PFSK-1 (cell line): ENCODE measurements around the gene SFRP5.

Experiments used
- FOXP2 ChIP-seq: optimal IDR thresholded peaks from 2 replicates; pipeline ENCODE3; 2011; ENCODE audit warnings: borderline replicate concordance, control low read depth, inconsistent platforms; ENCODE audit not compliant: insufficient read depth; ENCODE audit errors: extremely low read length, extremely low read depth
- POLR2AphosphoS5 ChIP-seq: IDR thresholded peaks from 2 replicates; pipeline ENCODE4 v1.6.1; 2012; ENCODE audit warnings: low read depth, mild to moderate bottlenecking, control low read depth, low read length, moderate library complexity
- SIN3A ChIP-seq: IDR thresholded peaks from 2 replicates; pipeline ENCODE4 v1.6.1; 2012; ENCODE audit warnings: mild to moderate bottlenecking, low read length, moderate library complexity, borderline replicate concordance; ENCODE audit not compliant: insufficient read depth
- TAF1 ChIP-seq: IDR thresholded peaks from 2 replicates; pipeline ENCODE4 v1.6.1; 2012; ENCODE audit warnings: low read length, control low read depth, borderline replicate concordance; ENCODE audit not compliant: insufficient read depth
- TF ChIP-seq, protein P1 (sequence below), 2 experiments: IDR thresholded peaks; 2 replicates each; pipeline versions ENCODE4 v1.6.1 to v1.8.0; 2011 to 2012; ENCODE audit warnings: low read depth in 2 of 2, low read length in 2 of 2, control low read depth in 1 of 2, inconsistent platforms in 1 of 2, mild to moderate bottlenecking in 1 of 2, moderate library complexity in 1 of 2; ENCODE audit not compliant: insufficient read depth in 1 of 2

SFRP5 gene

DNA sequence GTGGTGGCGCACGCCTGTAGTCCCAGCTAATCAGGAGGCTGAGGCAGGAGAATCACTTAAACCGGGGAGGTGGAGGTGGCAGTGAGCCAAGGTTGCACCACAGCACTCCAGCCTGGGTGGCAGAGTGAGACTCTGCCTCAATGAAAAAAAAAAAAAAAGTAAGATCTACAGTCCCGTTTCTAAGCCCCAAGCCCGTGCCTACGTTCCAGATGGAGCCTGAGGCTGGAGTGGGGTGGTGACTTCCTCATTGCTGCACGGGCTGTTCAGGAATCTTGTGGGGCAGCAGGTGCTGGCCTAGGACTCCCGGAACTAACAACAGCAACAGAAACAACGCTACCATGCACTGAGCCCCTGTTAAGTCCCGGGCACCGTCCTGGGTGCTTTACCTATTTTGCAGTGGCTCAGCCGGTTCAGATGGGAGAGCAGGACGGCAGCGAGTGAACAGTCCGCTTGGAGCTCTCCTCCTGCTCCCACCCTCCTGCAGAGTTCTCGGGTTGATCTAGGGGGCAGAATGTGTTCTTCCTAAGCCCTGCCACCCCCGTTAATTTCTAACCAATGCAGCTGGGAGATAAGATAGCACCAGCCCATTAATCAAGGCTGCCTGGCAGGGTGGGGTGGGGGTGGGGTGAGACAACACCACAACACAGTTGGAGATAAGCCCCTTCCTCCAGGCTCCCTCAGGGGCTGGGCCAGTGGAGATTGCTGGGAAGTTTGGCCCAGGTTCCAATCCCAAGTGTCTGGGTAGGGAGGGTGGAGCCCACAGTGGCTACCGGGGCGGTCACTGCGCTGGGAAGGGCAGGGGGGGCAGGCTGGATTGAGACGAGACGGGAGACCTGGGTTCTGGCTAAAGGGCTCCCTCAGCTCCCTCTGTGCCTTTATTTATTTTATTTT lies 17.0 kb upstream of the SFRP5 start:
- TF ChIP-seq FOXP2 = no peak
- TF ChIP-seq TAF1 = no peak
- TF ChIP-seq SIN3A = no peak

GRCh38 chr10:97785731-97786130 lies 13.9 kb upstream of the SFRP5 start:
- TF ChIP-seq TAF1 = no peak
- no peak for TF ChIP-seq SIN3A
- no peak for TF ChIP-seq POLR2AphosphoS5
- no peak for TF ChIP-seq FOXP2
- TF ChIP-seq, protein P1, sequence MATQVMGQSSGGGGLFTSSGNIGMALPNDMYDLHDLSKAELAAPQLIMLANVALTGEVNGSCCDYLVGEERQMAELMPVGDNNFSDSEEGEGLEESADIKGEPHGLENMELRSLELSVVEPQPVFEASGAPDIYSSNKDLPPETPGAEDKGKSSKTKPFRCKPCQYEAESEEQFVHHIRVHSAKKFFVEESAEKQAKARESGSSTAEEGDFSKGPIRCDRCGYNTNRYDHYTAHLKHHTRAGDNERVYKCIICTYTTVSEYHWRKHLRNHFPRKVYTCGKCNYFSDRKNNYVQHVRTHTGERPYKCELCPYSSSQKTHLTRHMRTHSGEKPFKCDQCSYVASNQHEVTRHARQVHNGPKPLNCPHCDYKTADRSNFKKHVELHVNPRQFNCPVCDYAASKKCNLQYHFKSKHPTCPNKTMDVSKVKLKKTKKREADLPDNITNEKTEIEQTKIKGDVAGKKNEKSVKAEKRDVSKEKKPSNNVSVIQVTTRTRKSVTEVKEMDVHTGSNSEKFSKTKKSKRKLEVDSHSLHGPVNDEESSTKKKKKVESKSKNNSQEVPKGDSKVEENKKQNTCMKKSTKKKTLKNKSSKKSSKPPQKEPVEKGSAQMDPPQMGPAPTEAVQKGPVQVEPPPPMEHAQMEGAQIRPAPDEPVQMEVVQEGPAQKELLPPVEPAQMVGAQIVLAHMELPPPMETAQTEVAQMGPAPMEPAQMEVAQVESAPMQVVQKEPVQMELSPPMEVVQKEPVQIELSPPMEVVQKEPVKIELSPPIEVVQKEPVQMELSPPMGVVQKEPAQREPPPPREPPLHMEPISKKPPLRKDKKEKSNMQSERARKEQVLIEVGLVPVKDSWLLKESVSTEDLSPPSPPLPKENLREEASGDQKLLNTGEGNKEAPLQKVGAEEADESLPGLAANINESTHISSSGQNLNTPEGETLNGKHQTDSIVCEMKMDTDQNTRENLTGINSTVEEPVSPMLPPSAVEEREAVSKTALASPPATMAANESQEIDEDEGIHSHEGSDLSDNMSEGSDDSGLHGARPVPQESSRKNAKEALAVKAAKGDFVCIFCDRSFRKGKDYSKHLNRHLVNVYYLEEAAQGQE (IDR thresholded peaks at IDR 0.05; ENCODE audit: insufficient read depth in 1 of 2, low read depth in 2 of 2, low read length in 2 of 2) = no peak

GRCh38 chr10:97785231-97785630 lies 13.4 kb upstream of the SFRP5 start:
- no peak for TF ChIP-seq TAF1
- TF ChIP-seq FOXP2 = no peak
- no peak for TF ChIP-seq SIN3A
- TF ChIP-seq, protein P1 (IDR thresholded peaks at IDR 0.05; ENCODE audit: insufficient read depth in 1 of 2, low read depth in 2 of 2, low read length in 2 of 2) = no peak
- no peak for TF ChIP-seq POLR2AphosphoS5

DNA sequence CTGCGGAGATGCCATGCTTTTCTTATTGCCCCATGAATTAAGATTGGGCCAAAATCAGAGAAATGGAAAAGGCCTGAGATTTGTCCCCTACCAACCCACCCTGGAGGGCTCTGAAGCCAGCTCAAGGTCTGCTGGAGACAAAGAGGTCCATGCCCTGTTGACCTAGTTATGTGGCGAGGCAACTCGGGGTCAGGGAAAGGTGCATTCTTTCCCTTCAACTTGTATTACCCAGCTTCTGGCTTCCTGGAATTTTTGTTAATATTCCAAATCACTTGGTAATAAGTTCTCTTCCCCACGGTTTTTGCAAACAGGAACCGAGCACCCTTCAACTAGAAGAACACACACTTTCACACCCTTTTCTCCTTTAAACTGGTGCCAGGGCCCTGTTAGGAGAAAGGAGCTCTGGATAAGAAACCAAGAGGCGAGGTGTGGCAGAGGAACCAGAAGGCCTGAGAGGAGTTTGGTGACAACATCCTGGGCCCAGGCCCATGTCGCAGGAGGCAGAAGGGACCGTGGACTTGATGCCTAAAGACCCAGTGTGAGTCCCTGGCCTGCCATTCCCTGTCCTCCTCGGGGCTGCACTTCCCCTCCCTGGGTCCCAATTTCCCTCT lies 12.5 kb upstream of the SFRP5 start:
- TF ChIP-seq FOXP2 = no peak
- TF ChIP-seq, protein P1 (IDR thresholded peaks at IDR 0.05; ENCODE audit: insufficient read depth in 1 of 2, low read depth in 2 of 2, low read length in 2 of 2) = no peak
- no peak for TF ChIP-seq POLR2AphosphoS5
- no peak for TF ChIP-seq TAF1
- no peak for TF ChIP-seq SIN3A

GRCh38 chr10:97782455-97783228 lies 10.8 kb upstream of the SFRP5 start:
- no peak for TF ChIP-seq SIN3A
- TF ChIP-seq, protein P1 (IDR thresholded peaks at IDR 0.05; ENCODE audit: insufficient read depth in 1 of 2, low read depth in 2 of 2, low read length in 2 of 2) = no peak
- TF ChIP-seq FOXP2 = no peak
- no peak for TF ChIP-seq POLR2AphosphoS5
- TF ChIP-seq TAF1 = no peak
